ENCODE results near the gene HECTD3.

HECTD3 gene

DNA sequence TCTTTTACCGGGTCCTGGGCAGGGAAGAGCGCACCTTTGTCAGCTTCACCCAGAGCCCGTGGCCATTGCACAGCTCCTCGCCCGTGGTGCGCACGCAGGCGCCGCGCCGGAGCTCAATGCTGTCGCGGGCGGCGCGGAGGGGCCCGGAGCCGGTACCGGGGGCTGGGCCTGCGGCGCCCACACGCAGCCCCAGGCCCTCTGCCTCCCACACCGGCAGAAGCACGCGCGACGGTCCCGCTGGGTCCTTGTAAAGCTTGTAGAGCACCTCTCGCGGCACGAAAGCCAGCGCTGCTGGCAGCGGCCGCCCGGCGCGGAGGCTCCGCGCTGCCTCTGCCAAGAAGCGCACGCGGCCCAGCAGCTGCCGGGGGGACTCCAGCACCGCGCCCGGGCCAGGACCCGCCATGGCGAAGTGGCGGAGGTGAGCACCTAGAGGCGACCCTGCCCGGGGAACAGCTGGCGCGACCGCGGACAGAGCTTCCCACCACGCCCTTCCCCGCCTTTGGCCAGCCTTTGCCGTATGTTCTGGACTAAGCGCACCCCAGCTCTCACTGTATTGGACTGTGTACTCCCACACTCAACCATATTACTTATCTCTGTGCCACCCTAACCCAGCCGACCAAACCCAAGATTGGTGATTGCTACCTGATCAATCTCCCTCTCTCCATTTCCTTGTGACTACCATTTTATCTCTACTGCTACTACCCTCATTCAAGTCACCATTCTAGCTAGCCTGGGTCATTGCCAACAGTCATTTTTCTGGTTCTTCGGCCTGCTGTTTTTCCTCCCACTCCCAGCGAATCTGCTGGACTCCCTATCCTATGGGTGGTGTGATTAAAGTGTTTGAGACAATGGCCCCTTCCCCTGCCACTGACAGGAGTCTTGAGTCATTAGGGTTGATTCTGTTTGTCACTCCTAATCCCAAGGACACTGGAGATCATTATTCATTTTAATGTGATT is at the start of gene HECTD3:
Gene HECTD3 (minus strand): TSS at position 470 of the 957 bp plus-strand sequence. CDS start 67 bp downstream, at position 403.
- peak; percentile 61 for DNase-seq

DNA sequence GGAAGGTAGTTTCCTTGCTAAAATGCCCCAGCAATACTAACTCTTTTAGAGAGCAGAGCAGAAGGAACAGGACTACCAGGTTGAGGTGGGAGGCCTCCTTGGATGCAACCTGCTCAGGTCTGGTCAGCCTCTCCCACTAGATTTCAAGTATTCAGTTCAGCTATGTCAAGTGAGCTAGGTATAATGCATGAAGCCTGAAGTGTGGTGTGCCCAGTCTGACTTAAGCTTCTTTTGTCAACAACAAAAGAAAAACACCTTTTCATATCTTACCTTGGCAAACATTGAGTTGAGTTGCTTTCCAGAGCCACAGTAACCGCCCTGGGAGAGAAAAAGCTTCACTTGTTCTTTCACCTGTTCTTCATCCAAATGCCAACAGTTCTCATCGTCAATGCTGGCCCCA is 48.7 kb upstream of the HECTD3 start:
- no peak for DNase-seq

DNA sequence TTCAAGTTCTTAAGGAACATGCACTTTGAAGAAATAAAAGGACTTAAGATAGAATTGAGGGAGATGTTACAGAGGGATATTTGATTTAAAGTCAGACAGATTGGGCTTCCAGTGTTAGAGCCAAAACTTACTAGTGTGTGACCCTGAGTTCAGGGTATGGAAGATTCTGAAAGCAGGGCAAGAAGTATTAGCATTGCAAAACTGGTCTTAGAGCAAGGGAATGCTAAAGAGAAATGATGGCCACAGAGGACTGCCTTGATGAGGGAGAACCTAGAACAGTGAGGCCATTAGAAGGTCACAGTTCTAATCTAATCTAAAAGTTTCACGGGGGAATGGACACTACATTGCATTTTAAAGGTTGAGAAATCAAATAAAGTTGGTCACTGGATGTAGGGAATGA is 46.4 kb upstream of the HECTD3 start:
- DNase-seq, result no peak

DNA sequence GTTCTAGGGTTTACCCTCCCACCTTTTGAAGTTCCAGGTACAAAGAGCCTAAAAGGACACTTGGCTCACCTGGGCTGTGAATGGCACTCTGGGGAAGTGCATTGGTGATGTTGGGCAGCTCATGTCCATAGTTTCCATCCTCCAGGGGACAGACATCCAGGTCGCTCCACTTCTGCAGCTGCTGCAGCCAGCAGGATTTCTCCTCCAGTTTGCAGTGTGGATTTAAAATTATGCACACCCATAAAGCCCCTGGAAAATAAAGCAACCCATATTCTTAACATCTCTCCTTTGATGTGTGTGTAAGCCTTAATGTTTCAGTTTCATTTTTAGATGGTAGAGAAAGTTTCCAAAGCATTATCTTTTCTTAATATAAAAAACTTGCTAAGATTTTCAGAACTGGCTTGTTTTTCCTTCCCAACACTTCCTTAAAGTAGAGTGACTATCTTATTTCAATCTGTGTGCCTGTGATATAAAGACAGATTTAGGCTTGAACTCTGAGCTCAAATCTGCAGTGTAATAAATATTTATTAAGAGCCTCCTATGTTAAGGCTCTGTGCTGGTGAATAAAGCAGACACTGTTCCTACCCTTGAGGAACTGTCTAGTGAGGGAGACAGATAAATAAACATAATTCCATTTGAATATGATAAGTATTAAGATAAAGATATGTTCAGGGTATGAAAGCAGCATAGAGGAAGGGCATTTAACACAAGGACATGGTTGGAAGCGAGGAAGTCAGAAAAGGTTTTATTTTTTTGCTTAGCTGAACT is 40.1 kb upstream of the HECTD3 start:
- no peak for DNase-seq

DNA sequence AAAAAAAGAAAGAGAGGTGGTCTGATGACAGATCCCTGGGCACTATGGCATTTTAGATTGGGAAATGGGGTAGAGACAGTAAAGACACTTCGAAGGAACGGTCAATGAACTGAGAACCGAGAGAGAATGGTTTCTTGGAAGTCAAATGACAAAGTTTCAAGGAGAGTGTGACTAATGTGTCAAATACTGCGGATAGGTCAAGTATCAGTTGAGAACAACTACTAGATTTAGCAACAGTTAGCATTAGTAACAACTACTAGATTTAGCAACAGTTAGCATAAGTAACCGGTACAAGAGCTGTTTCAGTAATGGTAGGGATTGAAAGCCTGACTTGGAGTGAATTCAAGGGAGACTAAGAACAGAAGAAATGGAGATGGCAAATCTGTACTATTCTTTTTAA is 35.9 kb upstream of the HECTD3 start:
- DNase-seq, result no peak

DNA sequence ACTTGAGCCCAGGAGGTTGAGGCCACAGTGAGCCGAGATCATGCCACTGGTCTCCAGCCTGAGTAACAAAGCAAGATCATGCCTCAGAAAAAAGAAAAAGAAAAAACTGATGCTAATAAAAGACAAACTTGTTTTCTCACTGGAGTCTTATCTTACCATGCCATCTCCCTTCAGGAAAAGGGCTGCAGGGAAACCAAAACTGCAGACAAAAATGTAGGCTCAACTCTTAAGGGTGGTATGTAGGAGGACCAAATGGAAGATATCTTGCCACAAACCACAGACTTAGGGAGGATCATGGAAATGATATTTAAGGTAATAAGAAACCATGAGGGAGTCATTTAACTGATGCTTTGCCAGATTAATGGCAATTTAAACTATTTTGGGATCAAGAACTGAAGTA is 33.8 kb upstream of the HECTD3 start:
- DNase-seq, result no peak

DNA sequence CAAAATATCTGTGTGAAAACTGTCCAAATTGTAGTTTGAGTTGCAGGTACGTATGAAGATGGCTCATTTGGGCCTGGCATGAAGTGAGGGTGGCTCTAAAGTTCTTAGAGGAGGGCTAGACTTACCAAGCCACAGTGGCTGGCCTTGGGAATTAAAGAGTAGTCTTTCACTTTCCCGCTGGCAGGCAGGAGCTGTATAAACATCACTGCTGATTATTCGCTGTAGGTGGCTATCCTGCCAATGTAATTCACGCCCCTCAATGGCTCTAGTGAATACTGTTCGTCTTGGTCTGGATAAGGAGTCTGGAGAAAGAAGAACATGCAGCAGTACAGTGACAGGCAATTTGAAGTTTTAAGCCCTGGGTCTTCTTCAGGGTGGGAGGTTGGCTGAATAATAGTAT is 32.0 kb upstream of the HECTD3 start:
- DNase-seq, result no peak

DNA sequence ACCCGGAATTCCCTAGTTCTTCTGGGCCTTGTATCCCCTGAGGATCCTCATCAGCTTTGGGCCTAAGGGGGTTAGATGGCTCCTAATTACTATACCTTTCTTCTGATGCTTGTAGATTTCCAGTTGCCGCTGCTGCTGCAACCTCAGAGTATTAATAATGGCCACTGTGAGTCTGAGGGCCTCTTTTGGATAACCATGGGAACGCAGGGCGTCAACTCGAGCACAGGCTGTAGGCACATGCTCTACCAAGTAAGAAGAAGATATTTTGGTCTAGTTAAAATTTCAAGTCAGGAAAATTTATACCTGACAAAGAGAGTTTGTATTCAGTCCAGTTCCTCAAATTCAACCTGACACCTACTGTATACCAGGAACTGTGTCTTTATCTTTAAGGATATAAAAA is 29.2 kb upstream of the HECTD3 start:
- DNase-seq, result no peak

DNA sequence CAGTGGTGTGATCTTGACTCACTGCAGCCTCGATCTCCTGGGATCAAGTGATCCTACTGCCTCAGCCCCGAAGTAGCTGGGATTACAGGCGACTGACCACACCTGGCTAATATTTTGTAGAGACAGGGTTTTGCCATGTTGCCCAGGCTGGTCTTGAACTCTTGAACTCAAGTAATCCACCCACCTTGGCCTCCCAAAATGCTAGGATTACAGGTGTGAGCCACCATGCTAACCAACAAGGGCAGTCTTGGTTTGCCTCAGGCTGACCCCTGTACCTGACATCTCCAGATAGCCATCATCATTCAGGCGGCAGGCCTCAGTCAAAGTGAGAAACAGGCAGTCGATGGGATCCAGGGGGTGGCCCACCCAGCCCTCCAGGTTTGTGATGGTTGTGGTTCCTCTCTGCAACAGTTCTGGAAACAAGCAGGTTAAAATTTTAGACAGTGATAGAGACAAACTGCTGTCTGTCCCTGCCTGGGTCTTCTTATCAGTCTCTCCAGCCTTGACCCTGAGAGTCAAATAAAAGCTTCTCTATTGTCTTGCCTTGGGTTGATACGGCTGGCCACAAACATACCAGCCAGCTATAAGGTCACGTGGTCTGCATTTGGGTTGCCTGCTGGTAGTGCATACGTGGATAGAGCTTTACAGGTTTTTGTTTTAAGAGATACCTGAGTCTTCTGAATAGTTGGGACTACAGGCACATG is 27.7 kb upstream of the HECTD3 start:
- DNase-seq, result no peak

DNA sequence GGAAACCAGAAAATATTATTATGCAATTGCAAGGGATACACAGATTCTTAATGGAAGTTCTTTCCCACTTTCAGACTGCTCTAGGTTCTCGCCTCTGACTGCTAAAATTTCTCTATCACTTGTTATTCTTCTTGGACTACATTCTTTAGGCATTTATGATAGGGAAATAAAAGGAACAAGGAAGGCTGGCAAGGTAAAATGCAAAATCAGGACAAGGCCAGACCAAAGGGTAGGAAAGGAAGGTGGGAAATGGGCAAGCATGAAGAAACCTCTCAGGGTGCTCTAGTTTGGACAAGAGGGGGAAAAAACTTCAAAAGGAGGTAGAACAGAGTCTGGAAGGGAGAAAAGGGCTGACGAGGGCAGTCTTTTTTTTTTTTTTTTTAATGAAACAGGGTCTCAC is 27.1 kb upstream of the HECTD3 start:
- DNase-seq, result no peak

DNA sequence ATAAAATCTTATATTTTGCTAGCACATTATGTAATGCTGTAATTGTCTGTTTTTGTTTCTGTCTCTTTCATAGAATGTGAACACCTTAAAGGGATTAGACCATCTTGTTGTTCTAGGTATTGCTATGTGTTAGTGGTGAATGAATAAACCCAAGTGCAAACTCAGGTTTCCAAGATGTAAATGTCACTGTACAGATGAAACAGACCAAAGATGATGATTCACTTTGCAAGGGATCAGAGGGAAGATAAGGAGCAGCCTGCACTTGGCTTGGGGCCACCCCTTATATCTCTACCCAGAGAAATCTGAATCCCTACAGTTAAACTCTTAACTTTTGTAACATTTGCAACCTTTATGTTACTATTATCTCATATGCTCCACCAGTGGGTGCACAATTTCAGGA is 26.3 kb upstream of the HECTD3 start:
- DNase-seq, result no peak

DNA sequence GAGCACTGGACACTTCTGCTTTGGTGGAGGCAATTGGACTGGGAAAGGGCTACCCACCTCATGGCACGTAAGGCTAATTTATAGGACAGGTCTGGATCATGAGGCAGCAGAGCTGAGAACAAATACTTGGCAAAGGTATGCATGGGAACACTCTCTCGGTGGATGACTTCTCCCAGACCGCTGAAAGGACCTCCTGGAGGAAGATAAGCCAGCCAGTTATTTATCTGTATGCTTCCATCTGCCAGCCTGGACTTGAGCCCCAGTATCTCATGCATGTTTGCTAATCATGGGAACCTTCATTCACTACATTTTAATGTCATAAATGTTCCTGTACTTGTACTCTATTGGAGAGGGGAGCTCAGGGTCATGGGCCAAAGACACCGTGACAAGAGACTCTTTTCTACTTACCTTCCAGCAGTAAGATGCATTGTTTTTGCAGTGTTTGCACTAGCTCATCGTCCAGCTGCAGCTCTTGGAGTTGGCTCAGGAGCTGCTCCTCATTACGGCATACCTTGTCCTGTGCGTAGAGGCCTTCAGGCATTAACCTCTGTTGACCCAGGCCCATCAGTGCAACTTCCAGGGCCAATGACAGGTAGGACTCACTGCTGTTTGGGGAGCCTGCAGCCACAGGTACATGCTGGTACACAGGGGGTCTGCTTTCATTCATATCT is 24.6 kb upstream of the HECTD3 start:
- DNase-seq, result peak; percentile 13

DNA sequence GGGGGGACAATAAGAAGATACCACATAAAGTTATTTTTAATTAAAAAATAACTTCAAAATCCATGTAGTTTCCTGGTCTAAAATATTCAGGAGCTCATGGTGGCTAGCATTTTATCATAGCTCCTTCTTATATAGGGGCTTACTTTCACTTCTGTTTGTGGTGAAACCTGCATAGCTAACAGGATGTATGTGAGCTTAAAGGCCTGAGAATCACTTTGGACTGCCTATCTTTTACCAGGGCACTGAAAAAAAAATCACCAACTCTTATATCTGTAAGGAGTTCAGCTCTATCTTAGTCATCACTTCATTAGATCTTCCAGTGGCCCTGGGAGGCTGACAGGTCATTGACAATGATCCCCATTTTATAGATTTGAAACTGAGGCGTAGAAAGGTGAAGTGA is 22.2 kb upstream of the HECTD3 start:
- DNase-seq, result no peak

DNA sequence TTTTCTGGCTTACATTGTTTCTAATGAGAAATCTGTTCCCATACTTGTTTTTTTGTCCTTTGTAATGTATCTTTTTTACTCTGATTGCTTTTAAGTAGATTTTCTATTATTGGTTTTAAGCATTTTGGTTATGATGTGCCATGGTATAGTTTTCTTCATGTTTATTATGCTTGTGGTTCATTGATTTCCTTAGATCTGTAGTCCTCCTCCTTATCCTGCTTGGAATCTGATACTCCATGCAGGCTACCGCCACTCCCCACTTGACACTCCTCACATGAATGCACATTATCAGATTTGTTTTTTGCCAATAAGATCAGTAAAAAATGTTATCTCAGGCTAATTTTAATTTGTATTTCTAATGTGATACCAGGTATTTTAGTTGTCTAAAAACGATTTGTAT is 21.7 kb upstream of the HECTD3 start:
- peak; percentile 21 for DNase-seq

DNA sequence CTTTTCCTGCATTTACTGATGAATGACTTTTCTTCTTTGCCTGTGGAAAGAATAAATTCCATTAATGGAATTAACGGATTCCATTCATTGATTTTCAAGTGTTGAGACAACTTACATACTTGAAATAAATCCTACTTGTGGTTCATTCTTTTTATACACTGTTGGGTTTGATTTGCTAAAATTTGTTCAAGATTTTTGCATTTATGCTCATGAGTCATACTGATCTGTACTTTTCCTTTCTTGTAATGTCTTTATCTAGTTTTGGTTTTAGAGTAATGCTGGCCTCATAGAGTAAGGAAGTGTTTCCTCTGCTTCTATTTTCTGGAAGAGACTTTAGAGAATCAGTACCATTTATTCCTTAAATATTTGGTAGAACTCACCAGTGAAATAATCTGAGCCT is 15.3 kb upstream of the HECTD3 start:
- no peak for DNase-seq

DNA sequence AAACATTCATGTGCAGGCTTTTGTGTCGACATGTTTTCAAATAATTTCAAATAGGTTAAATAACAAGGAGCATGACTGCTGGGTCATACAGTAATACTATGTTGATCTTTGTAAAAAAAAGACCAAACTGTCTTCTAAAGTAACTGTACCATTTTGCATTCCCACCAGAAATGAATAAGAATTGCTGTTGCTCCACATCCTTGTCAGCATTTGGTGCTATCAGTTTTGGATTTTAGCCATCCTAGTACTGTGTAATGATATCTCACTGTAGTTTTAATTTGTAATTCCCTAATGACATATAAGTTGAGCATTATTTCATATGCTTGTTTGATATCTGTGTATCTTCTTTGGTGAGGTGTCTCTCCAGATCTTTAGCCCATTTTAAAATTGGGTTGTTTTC is 12.5 kb upstream of the HECTD3 start:
- DNase-seq, result no peak

DNA sequence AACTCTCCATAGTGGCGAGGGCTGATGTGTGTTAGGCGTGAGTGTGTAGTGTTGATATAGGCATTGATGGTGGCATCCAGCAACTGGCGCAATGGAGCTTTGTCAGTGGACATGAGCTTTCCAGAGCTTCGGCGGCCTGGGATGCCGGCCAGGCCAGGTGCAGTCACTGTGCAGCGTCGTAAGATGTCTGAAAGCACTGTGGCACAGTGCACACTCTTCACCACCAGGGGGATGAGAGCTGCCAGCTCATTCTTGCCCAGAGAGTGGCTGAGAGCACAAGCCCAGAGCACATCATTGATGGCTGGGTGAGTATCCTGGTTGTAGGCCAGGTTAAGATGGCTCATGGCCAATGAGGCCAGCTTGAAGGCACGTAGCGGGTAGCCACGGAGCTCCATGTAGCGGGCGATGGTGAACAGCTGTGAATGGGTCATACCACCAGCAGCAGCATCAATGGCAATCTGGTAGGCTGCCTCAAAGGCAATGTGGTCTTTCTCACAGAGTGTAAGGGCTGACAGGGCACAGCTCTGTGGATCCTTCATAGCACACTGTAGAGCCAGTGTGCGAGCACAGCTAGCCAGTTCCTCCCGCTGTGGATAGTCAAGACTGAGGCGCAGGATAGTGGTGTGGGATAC is 7.6 kb upstream of the HECTD3 start:
- no peak for DNase-seq

DNA sequence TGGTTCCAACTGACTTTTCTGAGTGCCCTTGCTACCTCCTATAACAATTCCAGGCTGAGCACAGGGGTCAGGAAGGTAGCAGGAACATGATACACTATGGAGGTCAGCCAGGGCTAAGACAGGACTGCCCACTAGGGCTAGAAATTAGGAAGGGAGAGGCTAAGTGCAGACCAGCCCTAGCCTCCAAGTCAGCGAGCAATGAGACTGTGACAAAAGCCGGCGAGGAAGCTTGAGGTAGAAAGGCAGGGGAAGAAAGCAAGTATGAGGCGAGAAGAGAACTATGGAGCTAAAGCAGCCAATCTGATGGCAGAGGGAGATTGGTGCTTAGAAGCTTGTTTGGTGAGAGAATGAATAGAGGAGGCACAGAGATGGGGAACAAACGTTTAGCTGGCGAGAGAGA is 5.6 kb upstream of the HECTD3 start:
- DNase-seq, result no peak

DNA sequence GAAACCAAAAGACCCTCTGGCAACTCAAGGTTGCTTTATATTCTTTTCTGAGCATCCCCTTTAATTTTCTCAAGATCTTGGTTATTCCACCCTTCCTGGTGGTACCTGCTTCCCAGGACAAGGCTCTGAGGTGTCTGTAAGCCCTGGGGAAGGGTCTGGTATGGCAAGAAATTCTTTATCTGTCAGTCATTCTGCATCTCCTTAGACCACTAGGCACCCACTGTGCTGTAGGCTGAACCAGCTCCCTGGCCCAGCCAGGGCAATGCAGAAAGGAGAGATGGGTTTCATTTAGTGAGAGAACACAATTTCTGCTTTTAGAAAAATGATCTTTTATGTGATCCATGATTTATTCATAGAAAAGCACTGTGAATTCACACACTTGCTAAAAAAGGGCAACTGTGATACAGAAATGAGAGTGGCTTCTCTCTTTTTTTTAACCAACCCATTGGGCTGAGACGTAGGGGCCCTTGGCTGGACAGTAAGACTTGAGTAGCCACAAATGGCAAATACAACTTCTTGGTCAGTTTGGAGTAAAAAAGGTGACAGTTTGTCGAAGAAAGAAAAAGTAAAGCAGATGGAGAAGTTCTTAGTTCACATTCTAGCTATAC is 5.1 kb upstream of the HECTD3 start:
- no peak for DNase-seq

DNA sequence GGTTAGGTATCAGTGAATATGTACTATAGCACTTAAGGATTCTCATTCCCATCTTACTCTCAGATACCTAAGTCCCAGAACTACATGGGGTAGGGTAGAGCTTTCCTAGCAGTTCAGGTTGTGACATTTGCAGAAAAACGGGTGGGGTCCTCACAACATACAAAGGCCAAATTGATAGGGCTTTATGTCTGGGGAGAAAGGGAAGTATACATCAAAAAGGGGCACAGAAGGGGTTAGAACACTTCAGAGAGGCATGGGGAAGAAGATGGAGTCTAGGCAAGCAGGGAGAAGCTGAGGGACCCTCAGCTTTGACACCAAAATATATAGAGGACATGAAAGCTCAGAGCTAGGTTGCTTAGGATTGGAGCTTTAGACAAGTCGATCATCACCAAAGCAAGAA is 4.6 kb upstream of the HECTD3 start:
- no peak for DNase-seq

DNA sequence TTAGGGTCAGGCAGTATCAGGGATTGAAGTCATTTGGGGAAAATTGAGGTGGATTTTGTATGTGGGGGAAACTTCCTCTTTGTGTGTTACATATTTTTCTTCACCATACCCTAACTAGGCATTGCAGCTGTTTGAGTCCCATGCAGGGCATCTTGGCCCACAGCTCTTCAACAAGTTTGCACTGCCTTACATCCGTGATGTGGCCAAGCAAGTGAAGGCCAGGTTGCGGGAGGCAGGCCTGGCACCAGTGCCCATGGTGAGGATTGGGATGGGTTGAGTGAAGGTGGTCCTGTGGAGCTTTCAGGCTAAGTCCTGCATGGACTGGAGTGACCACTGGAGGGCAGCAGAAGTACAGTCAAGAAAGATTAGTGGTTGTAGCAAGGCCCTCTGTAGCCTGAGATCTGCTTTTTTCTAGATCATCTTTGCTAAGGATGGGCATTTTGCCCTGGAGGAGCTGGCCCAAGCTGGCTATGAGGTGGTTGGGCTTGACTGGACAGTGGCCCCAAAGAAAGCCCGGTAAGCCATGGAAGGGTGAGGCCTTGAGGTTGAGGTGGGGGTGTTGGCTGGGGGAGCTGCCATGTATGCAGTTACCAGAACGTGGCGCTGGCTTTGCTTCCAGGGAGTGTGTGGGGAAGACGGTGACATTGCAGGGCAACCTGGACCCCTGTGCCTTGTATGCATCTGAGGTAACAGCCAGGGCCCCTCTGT is 3.4 kb upstream of the HECTD3 start:
- peak; percentile 58 for DNase-seq
